HG03139 (cell line): ENCODE data around the gene GNB3.

Source experiments
- ATAC-seq: cut with Tn5 transposase; IDR thresholded peaks from one replicate; pipeline ENCODE4 v1.9.1; 2021; ENCODE audit not compliant: unreplicated experiment

Gene GNB3

DNA sequence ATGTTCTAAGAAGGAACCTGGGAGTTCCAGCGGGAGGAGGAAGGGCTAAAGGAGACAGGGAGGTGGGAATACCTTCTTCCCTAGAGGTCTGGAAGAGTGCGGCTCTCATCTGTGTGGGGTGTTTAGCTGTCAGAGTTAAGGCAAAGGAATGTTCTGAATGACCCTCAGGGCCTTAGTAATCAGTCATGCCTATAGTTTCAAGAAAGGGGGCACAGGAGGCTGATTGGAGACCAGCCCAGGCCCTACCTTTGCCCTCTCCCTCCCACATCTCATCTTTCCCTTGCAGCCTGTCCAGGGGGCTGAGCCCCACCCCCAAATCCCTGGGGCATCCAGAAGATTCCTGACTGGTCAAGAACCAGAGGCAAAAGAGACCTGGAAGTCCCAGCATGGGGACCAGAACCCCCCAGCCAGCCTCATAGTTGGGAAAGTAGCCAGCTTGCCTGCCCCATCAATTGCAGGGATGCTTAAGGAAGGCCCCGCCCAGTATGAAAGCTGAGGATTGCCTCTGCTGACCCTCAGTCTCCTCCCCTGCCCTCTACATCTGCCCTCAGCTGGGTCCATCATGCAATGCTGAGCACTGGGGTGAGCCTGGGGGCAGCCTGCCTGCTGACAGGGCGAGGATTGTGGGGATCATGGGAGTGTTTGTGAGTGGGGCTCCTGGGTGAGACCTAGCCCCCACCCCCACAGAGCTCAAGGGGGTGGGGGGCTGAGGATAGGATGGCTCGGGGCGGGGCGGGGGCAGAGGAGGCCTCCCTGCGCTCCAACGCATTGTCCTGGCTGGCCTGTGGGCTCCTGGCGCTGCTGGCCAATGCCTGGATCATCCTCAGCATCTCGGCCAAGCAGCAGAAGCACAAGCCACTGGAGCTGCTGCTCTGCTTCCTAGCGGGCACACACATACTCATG, 17.3 kb upstream of the GNB3 start:
- no peak for ATAC-seq

DNA sequence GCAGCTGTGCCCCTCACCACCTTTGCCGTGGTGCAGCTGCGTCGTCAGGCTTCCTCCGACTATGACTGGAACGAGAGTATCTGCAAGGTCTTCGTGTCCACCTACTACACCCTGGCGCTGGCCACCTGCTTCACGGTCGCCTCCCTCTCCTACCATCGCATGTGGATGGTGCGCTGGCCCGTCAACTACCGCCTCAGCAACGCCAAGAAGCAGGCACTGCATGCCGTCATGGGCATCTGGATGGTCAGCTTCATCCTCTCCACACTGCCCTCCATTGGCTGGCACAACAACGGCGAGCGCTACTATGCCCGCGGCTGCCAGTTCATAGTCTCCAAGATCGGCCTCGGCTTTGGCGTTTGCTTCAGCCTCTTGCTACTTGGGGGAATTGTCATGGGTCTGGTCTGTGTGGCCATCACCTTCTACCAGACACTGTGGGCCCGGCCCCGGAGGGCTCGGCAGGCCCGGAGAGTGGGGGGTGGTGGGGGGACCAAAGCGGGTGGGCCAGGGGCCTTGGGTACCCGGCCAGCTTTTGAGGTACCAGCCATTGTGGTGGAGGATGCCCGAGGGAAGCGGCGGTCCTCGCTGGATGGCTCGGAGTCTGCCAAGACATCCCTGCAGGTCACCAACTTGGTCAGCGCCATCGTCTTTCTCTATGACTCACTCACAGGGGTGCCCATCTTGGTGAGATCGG, 16.5 kb upstream of the GNB3 start:
- ATAC-seq: no peak

DNA sequence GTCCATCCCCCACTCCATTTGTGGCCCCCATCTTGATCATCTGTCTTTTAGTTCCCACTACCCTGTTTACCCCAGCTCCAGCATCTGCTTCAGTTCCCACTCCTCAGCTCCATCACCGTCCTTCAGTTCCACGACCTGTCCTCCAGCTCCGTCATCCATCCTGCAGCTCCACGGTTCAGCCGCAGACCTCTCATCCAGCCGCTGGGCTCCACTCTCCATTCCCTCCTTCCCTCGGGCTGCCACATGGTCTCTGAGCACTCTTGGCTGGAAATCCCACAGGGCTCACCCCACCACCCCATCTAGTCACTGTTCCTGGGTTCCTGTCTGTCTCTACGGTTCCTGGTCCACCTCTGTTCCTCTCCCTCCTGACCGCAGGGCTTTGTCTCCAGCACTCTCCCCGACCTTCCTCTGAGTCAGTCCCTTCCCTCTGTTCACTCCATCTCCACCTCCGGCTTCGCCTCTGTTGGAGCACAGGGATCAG, 15.8 kb upstream of the GNB3 start:
- no peak for ATAC-seq

DNA sequence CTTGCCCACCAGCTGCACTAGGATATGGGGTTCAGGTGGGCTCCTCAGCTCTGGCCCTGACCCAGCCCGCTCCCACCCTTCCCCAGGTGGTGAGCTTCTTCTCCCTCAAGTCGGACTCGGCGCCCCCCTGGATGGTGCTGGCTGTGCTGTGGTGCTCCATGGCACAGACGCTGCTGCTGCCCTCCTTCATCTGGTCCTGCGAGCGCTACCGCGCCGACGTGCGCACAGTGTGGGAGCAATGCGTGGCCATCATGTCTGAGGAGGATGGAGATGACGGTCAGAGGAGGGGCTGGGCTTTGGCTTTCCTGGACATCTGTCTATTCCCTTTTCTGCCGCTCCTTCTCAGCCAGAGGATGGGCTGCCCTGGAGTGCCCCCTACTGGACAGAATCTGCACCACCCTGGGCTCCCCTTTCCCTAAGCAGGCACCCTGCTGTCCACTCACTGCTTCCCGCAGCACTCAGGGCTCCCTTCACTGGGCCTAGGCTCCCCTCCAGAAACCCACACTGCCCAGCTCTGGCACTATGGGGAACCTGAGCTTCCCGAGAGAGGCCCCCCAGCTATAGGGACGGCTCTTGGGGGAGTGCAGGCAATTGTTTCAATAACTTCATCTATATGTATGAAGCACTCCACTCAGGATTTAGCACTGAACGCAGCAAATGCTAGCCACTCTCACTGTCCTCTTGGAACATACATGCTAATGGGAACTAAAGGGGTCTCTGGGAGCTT, 15.2 kb upstream of the GNB3 start:
- no peak for ATAC-seq

DNA sequence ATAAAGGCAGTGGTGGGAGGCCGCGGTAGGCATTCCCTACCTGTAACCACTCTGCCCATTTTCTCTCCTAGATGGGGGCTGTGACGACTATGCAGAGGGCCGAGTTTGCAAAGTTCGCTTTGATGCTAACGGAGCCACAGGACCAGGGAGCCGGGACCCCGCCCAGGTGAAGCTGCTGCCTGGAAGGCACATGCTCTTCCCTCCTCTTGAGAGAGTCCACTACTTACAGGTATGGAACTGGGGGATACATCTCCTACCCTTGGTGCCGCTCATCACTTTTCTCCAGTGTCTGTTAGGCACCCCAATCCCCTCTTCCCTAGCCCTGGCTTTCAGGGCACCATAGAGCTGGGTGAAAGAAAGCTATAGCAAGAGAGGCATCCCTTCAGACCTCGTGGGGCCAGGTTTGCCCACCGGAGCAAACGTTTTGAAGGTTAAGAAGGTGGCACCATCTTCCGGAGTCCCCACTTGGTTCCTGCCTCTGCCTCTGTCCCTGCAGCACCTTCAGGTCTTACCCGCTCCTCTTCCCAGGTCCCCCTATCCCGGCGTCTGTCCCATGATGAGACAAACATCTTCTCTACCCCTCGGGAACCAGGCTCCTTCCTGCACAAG, 14.5 kb upstream of the GNB3 start:
- no peak for ATAC-seq

DNA sequence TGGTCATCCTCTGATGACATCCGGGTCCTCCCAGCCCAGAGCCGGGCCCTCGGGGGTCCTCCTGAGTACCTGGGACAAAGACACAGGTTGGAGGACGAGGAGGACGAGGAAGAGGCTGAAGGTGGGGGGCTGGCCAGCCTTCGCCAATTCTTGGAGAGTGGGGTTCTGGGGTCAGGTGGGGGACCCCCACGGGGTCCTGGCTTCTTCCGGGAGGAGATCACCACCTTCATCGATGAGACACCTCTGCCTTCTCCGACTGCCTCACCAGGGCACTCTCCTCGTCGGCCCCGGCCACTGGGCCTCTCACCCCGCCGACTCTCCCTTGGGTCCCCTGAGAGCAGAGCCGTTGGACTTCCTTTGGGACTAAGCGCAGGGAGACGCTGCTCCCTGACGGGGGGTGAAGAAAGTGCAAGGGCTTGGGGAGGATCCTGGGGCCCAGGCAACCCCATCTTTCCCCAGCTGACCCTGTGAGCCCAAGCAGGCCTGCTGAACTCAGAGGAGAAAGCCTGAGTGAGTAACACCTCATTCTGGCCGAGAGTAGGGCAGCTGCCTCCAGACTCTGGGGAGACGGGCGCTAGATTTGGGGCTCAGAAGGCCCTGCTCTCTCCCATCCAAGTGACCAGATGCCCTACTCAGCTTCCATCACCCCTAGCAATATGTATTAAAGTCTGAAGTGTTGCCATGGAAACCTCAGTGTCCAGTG, 13.8 kb upstream of the GNB3 start:
- no peak for ATAC-seq

DNA sequence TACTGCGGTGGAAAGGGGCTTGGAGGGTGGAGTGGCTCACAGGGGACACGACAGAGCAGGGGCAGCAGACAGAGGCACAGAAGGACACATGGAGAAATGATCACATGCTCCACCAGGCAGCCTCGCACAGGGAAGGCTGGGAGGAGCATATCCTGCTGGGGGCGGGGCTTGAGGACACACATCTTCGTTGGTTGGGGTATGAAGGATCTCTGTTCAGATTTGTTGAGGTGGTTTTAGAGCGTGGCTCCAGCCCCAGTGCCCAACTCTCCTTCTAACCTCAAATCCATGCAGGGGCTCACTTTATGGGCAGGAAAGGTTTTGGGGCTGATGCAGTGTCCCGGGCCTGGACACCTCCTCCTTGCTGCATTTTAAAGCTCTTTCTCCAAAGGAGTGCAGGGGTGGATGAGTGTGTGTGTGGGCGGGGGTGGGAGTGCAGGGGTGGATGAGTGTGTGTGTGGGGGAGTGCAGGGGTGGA, 13.3 kb upstream of the GNB3 start:
- ATAC-seq: no peak

DNA sequence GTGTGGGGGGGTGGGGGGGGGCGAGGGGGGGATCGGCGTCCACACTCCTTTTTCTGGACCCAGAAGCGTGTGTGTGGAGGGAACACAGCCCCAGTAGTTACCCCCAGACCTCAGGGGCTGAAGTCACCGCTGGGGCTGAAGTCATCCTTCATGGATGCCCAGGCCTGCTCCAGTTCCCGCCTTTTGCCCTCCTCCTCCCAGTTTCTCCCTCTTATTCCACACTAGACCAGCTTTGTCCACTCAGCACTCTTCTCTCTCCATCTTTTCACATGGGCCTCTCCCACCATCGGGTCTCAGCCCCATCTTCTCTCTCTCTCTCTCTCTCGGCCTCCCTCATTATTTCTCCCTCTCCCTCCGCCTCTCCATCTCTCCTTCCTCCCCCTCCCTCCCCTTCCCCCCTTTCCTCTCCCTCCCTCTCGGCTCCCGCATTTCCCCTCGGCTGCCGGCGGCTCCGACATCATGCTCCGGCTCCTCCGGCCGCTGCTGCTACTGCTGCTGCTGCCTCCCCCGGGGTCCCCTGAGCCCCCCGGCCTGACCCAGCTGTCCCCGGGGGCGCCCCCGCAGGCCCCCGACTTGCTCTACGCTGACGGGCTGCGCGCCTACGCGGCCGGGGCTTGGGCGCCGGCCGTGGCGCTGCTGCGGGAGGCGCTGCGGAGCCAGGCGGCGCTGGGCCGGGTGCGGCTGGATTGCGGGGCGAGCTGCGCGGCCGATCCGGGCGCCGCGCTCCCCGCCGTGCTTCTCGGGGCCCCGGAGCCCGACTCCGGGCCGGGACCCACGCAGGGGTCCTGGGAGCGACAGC, 12.5 kb upstream of the GNB3 start, which contains the start of gene P3H3:
TSS of gene P3H3 (plus strand) at position 426 of the 799 bp plus-strand sequence. CDS start at position 460, 34 bp downstream.
- ATAC-seq: no peak

DNA sequence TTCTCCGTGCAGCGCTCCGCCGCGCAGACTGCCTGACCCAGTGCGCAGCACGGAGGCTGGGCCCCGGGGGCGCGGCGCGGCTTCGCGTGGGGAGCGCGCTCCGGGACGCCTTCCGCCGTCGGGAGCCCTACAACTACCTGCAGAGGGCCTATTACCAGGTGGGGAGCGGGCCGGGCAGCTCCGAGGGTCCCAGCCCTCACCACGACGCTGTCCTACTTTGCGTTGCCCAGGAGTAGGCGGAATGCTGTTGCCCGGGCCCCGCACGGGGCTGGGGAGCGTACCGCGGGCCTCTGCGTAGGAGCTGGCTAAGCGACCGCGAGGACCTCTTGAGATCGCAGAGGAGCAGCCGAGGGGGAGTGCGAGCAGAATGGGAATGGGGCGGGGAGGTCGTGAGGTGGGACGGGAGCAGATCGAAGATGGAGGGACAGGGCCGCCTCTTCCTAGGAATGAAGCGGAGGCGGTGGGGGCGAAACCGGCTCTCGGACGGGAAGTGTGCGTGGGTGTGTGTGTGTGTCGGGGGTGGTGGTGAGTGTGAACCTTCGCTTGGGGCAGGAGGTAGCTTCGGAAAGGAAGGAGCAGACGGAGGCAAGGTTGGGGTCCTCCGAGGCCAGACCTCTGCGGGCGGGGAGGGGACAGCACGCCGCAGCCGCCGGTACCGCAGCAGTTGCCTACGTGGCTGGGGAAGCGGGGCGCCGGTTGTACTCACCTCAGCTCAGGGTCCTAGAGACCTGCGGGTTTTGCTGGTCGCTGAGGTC, 11.8 kb upstream of the GNB3 start:
- no peak for ATAC-seq

DNA sequence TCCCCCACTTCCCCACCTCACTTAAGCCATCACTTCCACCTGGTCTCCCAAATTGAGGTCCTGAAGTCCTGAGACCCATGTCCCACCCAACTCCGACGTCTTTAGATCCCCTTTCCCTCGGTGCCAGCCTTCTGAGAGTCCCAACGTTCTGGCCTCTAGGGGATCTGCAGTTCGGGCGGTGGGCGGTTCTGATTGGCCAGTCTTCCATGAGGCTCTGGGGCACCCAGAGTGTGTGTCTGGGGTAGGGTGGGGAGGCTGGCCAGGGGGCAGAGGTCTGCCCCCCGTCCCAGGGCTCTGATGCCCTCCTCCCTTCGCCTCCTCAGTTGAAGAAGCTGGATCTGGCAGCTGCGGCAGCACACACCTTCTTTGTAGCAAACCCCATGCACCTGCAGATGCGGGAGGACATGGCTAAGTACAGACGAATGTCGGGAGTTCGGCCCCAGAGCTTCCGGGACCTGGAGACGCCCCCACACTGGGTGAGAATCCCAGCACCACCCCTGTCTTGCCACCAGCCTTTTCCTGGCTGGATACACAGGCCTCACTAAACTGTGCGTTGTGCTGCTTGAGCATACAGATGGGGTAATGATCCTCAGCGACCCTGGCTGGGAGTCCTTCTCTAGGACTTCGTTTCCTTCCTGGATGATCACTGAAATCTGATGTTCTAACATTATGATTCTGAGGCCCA, 11.0 kb upstream of the GNB3 start:
- no peak for ATAC-seq

DNA sequence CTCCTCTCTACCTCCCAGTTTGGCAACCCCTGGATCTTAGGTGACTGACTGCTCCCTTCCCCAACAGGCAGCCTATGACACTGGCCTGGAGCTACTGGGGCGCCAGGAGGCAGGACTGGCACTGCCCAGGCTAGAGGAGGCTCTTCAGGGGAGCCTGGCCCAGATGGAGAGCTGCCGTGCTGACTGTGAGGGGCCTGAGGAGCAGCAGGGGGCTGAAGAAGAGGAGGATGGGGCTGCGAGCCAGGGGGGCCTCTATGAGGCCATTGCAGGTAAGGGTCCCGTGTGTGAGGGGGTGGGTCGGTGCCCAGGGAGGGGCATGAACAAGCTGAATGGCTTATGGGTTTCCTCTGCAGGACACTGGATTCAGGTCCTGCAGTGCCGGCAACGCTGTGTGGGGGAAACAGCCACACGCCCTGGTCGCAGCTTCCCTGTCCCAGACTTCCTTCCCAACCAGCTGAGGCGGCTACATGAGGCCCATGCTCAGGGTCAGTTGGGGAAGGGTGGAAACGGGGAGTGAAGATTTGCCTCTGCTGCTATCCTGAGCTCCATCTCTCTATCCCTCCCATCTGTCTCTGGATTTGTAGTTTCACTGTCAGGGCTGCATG, 10.3 kb upstream of the GNB3 start:
- ATAC-seq: no peak

DNA sequence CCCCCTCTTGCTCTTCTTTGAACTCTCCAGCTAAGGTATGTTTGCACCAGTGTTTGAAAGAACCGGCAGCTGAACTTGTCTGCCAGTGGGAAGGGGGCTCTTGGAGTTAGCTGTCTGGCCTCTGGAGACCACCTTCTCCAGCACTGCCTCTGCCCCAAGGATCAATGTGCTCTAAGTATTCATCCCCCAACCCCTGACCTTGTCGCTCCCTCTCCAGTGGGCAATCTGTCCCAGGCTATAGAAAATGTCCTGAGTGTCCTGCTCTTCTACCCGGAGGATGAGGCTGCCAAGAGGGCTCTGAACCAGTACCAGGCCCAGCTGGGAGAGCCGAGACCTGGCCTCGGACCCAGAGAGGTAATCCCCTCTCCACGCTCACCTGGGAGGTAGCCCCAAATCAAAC, 9.7 kb upstream of the GNB3 start:
- no peak for ATAC-seq

DNA sequence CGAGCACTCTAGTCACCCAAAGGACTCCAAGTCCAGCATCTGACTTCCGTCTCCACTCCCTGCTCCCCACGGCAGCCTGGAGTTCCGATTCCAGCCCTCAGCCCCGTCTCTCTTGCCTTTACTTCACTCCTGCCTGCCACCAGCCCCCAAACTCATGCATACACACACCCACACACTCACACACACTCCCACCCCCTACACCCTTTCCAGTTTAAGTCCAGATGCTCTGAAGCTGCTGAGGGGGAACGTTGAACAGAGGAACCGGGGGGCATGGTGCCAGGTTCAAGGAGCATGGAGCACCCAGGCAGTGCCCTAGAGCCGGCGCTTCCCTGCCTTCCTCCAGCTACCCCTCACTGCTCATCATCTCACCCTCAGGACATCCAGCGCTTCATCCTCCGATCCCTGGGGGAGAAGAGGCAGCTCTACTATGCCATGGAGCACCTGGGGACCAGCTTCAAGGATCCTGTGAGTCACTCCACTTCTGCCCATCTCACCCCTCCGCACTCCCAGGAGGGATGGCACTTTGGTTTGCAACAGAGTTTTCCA, 9.2 kb upstream of the GNB3 start:
- no peak for ATAC-seq

DNA sequence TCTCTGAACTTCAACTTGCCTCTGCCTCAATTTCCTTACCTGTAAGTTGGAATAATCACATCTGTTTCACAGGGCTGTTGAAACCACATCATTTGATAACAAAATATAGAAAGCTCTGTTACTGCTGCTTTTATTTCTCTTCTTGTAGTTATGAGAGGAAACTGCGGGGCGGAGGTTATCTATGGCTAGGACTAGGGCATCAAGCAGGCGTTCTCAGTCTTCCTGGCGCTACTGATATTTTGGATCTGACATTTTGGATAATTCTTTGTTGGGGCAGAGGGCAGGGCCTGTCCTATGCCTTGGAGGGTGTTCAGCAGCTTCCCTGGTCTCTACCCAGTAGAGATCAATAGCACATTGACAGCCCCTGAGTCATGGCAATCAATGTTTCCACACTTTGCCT, 8.6 kb upstream of the GNB3 start:
- no peak for ATAC-seq

DNA sequence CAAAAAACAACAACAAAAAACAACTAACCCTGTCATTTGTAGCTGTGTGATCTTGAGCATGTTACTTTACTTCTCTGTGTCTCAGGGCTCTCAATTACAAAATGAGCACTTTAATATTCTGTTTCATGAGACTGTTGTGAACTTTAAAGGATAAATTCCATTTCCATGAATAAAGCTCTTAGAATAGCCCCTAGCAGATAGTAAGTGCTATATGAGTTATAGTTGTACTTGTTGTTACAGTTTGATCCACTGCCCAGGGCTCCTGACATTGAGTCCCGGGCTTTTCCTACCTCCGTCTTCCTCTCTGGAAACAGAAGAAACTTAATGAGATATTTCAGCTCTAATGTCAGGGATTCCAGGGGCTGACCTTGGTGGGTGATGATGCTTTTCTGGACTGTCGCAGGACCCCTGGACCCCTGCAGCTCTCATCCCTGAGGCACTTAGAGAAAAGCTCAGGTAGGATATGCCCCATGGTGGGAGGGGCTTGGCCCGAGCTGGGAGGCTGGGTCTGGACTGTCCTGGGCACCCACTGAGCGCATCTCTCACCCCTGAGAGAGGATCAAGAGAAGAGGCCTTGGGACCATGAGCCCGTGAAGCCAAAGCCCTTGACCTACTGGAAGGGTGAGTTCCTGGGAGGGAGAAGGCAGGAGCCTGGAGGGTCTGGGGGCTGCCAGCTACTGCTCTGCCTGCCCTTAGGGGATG, 7.4 kb upstream of the GNB3 start:
- no peak for ATAC-seq

DNA sequence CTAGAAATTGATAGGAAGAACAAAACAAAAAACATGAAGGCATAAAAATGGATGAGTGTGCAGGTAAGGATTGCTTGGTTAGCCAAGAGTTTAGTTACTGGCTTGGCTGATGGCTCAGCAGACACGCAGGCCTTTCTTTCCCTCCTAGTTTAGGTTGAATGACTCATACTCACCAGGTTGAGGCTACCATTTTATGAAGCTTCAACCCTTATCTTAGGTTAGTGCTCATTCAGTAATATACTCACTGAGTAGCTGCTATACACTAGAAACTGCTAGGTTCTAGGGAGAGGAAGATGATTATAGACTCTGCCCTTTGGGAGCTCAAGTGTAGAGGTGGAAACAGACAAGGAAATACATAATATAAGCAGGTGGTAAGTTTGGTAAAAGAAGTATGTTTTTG, 6.5 kb upstream of the GNB3 start:
- ATAC-seq: no peak

DNA sequence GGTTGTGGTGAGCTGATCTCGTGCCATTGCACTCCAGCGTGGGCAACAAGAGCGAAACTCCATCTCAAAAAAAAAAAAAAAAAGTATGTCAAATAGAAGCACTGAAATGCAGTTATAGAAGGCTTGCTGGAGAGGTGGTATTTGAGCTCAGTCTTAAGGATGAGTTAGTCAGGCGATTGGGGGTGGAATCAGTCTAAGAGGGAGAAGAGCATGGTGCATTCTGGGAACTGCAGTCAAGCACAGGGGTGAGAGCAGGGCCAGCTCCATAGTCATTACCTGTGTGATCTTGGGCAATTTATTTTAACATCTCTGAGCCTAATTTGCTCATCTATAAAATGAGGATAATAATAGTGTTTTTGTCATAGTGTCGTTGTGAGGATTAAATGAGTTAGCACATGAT, 5.9 kb upstream of the GNB3 start:
- ATAC-seq: no peak
